HCT116 (cell line): ENCODE measurements around the gene GATM. TPM values are rescaled to one million over a fixed set of nuclear protein-coding genes. Genes with fewer than 3 reads are reported as not detected.
"Not testable (repeated sequence)": the region's sequence is repeated elsewhere in the genome, so short reads cannot be mapped to it uniquely, and the experiment has no call there.

ENCODE experiments used
- ATAC-seq: fragments of 200-7000 bp; cut with Tn5 transposase; 2 replicates; pipeline ENCODE4 v1.9.1; 2020; ENCODE audit warnings: mild to moderate bottlenecking, moderate library complexity
- BruUV-seq: library from RNA; stranded (reverse); fragments of 400-500 nt; replicated peaks from 2 replicates; lab custom pipeline; 2021; lab: Mats Ljungman, UMichigan
- CTCF ChIA-PET: fragments of 300-600 bp; sonication (Branson Sonifier 250); formaldehyde crosslinking; loops from one replicate; lab custom pipeline; 2021; ENCODE audit warnings: antibody characterized with exemption; lab: Charles Lee
- POLR2A ChIA-PET: fragments of 300-600, 350-600 bp; sonication (Branson Sonifier 250); formaldehyde crosslinking; loops from one replicate; lab custom pipeline; 2021; ENCODE audit warnings: antibody characterized with exemption; lab: Charles Lee
- RAD21 ChIA-PET, 2 experiments: fragments of 300-600 bp; sonication (Branson Sonifier 250); formaldehyde crosslinking; loops; one replicate each; lab custom pipeline; 2023; ENCODE audit warnings: low total read pairs in 2 of 2; ENCODE audit not compliant: uncharacterized antibody in 2 of 2, unreplicated experiment in 2 of 2, low non-redundant PET in 1 of 2; lab: Charles Lee
- DNase-seq: peaks from one replicate; pipeline ENCODE4 v3.0.0-alpha.2; 2010; ENCODE audit warnings: low read depth, low spot score
- H2AFZ ChIP-seq: fragments of 200-600 bp; shearing (Covaris generic), sonication (generic); 2 replicates; pipeline ENCODE4 v1.6.1; 2017; ENCODE audit warnings: low read depth, mixed run types, mixed read lengths, antibody characterized with exemption, low read length; ENCODE audit not compliant: poor library complexity, severe bottlenecking
- H3K27ac ChIP-seq: 2 replicates; pipeline ENCODE4 v1.5.1; 2012; ENCODE audit warnings: low read depth, low read length
- H3K27me3 ChIP-seq: fragments of 200-600 bp; sonication (generic); 2 replicates; pipeline ENCODE4 v1.6.1; 2016; ENCODE audit warnings: mixed run types, low read length, mixed read lengths; ENCODE audit not compliant: insufficient read depth
- H3K36me3 ChIP-seq, 2 experiments: fragments of 200-500 bp in 1 of 2; fragments of 200-600 bp in 1 of 2; sonication (Bioruptor generic) in 1 of 2; sonication (generic) in 1 of 2; 2 replicates each; pipeline versions ENCODE4 v1.5.1 to v1.6.1; 2014 to 2016; ENCODE audit warnings: low read length in 2 of 2, inconsistent platforms in 1 of 2, mixed read lengths in 1 of 2, mixed run types in 1 of 2; ENCODE audit not compliant: insufficient read depth in 2 of 2, control insufficient read depth in 1 of 2
- H3K4me1 ChIP-seq, 2 experiments: fragments of 200-600 bp in 1 of 2; sonication (generic) in 1 of 2; 2 replicates each; pipeline versions ENCODE4 v1.5.1 to v1.6.1; 2012 to 2017; ENCODE audit warnings: low read length in 2 of 2, inconsistent platforms in 1 of 2, mild to moderate bottlenecking in 1 of 2, mixed read lengths in 1 of 2, mixed run types in 1 of 2, moderate library complexity in 1 of 2; ENCODE audit not compliant: insufficient read depth in 2 of 2, control insufficient read depth in 1 of 2
- H3K4me2 ChIP-seq: fragments of 200-600 bp; sonication (generic); 2 replicates; pipeline ENCODE4 v1.6.1; 2017; ENCODE audit warnings: mixed run types, low read length, mixed read lengths
- H3K4me3 ChIP-seq, 2 experiments: fragments of 200-600 bp in 1 of 2; sonication (generic) in 1 of 2; replicated peaks in 1 of 2; 2 replicates each; pipeline ENCODE4 v1.5.1; 2011 to 2016; ENCODE audit warnings: low read length in 2 of 2, control low read depth in 1 of 2, low read depth in 1 of 2, mild to moderate bottlenecking in 1 of 2, mixed read lengths in 1 of 2, mixed run types in 1 of 2
- H3K79me2 ChIP-seq: fragments of 200-600 bp; sonication (generic); 2 replicates; pipeline ENCODE4 v1.6.1; 2017; ENCODE audit warnings: mild to moderate bottlenecking, mixed run types, low read length, moderate library complexity, mixed read lengths; ENCODE audit not compliant: insufficient read depth
- H3K9ac ChIP-seq: fragments of 200-600 bp; sonication (generic); 2 replicates; pipeline ENCODE4 v1.6.1; 2016; ENCODE audit warnings: low read length, mixed read lengths
- H3K9me2 ChIP-seq: fragments of 200-600 bp; sonication (generic), shearing (Covaris generic); 2 replicates; pipeline ENCODE4 v1.6.1; 2017; ENCODE audit warnings: mixed run types, mild to moderate bottlenecking, moderate library complexity; ENCODE audit not compliant: insufficient read depth
- H3K9me3 ChIP-seq, 2 experiments: fragments of 200-500 bp in 1 of 2; fragments of 200-600 bp in 1 of 2; sonication (Bioruptor generic) in 1 of 2; sonication (generic) in 1 of 2; 2 replicates each; pipeline ENCODE4 v1.6.1; 2014 to 2017; ENCODE audit warnings: low read length in 2 of 2, mixed read lengths in 2 of 2, inconsistent platforms in 1 of 2, low read depth in 1 of 2, mild to moderate bottlenecking in 1 of 2, mixed run types in 1 of 2, moderate library complexity in 1 of 2; ENCODE audit not compliant: control insufficient read depth in 1 of 2, insufficient read depth in 1 of 2
- H4K20me1 ChIP-seq: fragments of 200-600 bp; sonication (generic), shearing (Covaris generic); 2 replicates; pipeline ENCODE4 v1.6.1; 2017; ENCODE audit warnings: mixed run types, mild to moderate bottlenecking, moderate library complexity; ENCODE audit not compliant: insufficient read depth
- CEBPB ChIP-seq: IDR thresholded peaks from 2 replicates; pipeline ENCODE4 v1.6.1; 2012; ENCODE audit warnings: low read depth
- EGR1 ChIP-seq: IDR thresholded peaks from 2 replicates; pipeline ENCODE4 v1.6.1; 2012; ENCODE audit warnings: low read depth
- ELF1 ChIP-seq: IDR thresholded peaks from 2 replicates; pipeline ENCODE4 v1.6.1; 2012; ENCODE audit warnings: low read depth, borderline replicate concordance
- EZH2 ChIP-seq: fragments of 200-600 bp; sonication (generic); IDR thresholded peaks from 2 replicates; pipeline ENCODE4 v1.6.1; 2017; ENCODE audit warnings: antibody characterized with exemption, mixed run types
- EZH2phosphoT487 ChIP-seq: fragments of 200-600 bp; IDR thresholded peaks from 2 replicates; pipeline ENCODE4 v1.6.1; 2018; ENCODE audit warnings: antibody characterized with exemption, borderline replicate concordance
- JUND ChIP-seq: IDR thresholded peaks from 2 replicates; pipeline ENCODE4 v1.6.1; 2012
- POLR2A ChIP-seq: IDR thresholded peaks from 2 replicates; pipeline ENCODE4 v1.7.0; 2011; ENCODE audit warnings: borderline replicate concordance; ENCODE audit not compliant: insufficient read depth, insufficient read length; ENCODE audit errors: extremely low read depth
- POLR2AphosphoS5 ChIP-seq: IDR thresholded peaks from 2 replicates; pipeline ENCODE4 v1.6.1; 2011; ENCODE audit warnings: mild to moderate bottlenecking, low read depth, low read length, moderate library complexity
- RAD21 ChIP-seq: IDR thresholded peaks from 2 replicates; pipeline ENCODE4 v1.6.1; 2012; ENCODE audit warnings: low read depth, mild to moderate bottlenecking
- SIN3A ChIP-seq: IDR thresholded peaks from 2 replicates; pipeline ENCODE4 v1.6.1; 2012; ENCODE audit warnings: low read depth
- SP1 ChIP-seq: IDR thresholded peaks from 2 replicates; pipeline ENCODE4 v1.6.1; 2012; ENCODE audit warnings: low read depth
- SRF ChIP-seq: IDR thresholded peaks from 2 replicates; pipeline ENCODE4 v1.6.1; 2012; ENCODE audit warnings: low read depth
- TCF7L2 ChIP-seq: IDR thresholded peaks from 2 replicates; pipeline ENCODE4 v1.7.0; 2011; ENCODE audit warnings: borderline replicate concordance, inconsistent platforms; ENCODE audit not compliant: insufficient read depth, insufficient read length; ENCODE audit errors: extremely low read depth
- YY1 ChIP-seq: IDR thresholded peaks from 2 replicates; pipeline ENCODE4 v1.6.1; 2011; ENCODE audit warnings: low read length, low read depth, moderate library complexity, mild to moderate bottlenecking; ENCODE audit not compliant: insufficient replicate concordance; ENCODE audit errors: extremely low read depth
- ZNF274 ChIP-seq: fragments of 200-500 bp; sonication (Bioruptor generic); IDR thresholded peaks from 2 replicates; pipeline ENCODE4 v1.6.1; 2014; ENCODE audit warnings: mild to moderate bottlenecking, low read depth, low read length, inconsistent platforms
- intact Hi-C: fragments of 100-400 bp; cut with micrococcal nuclease; formaldehyde crosslinking; loops from 2 replicates; pipeline ENCODE4 v1.10.0; 2022
- total RNA-seq: library from RNA; stranded (reverse); gene quantifications from one replicate; pipeline ENCODE4 v1.2.1, GENCODE V29; 2021; ENCODE audit not compliant: unreplicated experiment
- TF ChIP-seq, protein P1 (sequence below): IDR thresholded peaks from 2 replicates; pipeline ENCODE4 v1.6.1; 2012
- TF ChIP-seq, protein P2 (sequence below): IDR thresholded peaks from 2 replicates; pipeline ENCODE4 v1.6.1; 2012; ENCODE audit warnings: low read depth
- TF ChIP-seq, protein P3 (sequence below): IDR thresholded peaks from 2 replicates; pipeline ENCODE4 v1.6.1; 2012
- TF ChIP-seq, protein P4 (sequence below): IDR thresholded peaks from 2 replicates; pipeline ENCODE4 v1.6.1; 2011; ENCODE audit warnings: mild to moderate bottlenecking, low read length, moderate library complexity; ENCODE audit not compliant: insufficient replicate concordance; ENCODE audit errors: extremely low read depth

GATM gene
- total RNA-seq, 1 experiment from 2014 or later: 3.1 TPM

DNA sequence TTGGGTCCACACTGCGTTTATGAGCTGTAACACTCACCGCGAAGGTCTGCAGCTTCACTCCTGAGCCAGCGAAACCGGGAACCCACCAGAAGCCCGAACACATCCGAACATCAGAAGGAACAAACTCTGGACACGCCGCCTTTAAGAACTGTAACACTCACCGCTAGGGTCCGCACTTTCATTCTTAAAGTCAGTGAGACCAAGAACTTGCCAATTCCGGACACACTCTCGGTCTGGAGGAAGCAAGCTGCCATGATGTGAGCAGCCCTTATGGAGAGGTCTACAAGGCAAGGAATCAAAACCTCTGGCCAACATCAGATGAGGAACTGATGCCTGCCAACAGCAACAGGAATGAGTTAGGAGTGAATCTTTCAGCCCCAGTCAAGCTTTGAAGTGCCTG is 63.4 kb downstream of the GATM start:
- BruUV-seq: no TSS peak
- Histone ChIP-seq H3K27ac (no peak overlapping the region), H3K9me2 (no peaks in the 10 kb centered on the region), H3K9ac (no peak overlapping the region), H3K4me3 (no peak overlapping the region), H2AFZ (no peak overlapping the region), H4K20me1 (no peaks in the 10 kb centered on the region), H3K9me3 (no peaks in the 10 kb centered on the region), H3K27me3 (no peaks in the 10 kb centered on the region), H3K36me3 (no peaks in the 10 kb centered on the region), H3K79me2 (no peaks in the 10 kb centered on the region), H3K4me2 (no peak overlapping the region), H3K4me1 (no peaks in the 10 kb centered on the region)
- CTCF ChIA-PET: no interaction called here
- intact Hi-C loops: no loop called here
- ATAC-seq (no peak), DNase-seq (no peak)
- RAD21 ChIA-PET: no interaction called here
- POLR2A ChIA-PET: no interaction called here
- TF ChIP-seq ZNF274 (no peak), POLR2AphosphoS5 (no peak), SP1 (no peak), CEBPB (no peak), EZH2phosphoT487 (no peak), JUND (no peak), RAD21 (no peak), TCF7L2 (no peak), YY1 (no peak), ELF1 (no peak), EZH2 (no peak), POLR2A (no peak), EGR1 (no peak), SIN3A (no peak), SRF (no peak)
- TF ChIP-seq, protein P1, sequence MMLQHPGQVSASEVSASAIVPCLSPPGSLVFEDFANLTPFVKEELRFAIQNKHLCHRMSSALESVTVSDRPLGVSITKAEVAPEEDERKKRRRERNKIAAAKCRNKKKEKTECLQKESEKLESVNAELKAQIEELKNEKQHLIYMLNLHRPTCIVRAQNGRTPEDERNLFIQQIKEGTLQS: no peak
- TF ChIP-seq, protein P2, sequence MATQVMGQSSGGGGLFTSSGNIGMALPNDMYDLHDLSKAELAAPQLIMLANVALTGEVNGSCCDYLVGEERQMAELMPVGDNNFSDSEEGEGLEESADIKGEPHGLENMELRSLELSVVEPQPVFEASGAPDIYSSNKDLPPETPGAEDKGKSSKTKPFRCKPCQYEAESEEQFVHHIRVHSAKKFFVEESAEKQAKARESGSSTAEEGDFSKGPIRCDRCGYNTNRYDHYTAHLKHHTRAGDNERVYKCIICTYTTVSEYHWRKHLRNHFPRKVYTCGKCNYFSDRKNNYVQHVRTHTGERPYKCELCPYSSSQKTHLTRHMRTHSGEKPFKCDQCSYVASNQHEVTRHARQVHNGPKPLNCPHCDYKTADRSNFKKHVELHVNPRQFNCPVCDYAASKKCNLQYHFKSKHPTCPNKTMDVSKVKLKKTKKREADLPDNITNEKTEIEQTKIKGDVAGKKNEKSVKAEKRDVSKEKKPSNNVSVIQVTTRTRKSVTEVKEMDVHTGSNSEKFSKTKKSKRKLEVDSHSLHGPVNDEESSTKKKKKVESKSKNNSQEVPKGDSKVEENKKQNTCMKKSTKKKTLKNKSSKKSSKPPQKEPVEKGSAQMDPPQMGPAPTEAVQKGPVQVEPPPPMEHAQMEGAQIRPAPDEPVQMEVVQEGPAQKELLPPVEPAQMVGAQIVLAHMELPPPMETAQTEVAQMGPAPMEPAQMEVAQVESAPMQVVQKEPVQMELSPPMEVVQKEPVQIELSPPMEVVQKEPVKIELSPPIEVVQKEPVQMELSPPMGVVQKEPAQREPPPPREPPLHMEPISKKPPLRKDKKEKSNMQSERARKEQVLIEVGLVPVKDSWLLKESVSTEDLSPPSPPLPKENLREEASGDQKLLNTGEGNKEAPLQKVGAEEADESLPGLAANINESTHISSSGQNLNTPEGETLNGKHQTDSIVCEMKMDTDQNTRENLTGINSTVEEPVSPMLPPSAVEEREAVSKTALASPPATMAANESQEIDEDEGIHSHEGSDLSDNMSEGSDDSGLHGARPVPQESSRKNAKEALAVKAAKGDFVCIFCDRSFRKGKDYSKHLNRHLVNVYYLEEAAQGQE: no peak
- TF ChIP-seq, protein P3, sequence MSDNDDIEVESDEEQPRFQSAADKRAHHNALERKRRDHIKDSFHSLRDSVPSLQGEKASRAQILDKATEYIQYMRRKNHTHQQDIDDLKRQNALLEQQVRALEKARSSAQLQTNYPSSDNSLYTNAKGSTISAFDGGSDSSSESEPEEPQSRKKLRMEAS: no peak
- TF ChIP-seq, protein P4, sequence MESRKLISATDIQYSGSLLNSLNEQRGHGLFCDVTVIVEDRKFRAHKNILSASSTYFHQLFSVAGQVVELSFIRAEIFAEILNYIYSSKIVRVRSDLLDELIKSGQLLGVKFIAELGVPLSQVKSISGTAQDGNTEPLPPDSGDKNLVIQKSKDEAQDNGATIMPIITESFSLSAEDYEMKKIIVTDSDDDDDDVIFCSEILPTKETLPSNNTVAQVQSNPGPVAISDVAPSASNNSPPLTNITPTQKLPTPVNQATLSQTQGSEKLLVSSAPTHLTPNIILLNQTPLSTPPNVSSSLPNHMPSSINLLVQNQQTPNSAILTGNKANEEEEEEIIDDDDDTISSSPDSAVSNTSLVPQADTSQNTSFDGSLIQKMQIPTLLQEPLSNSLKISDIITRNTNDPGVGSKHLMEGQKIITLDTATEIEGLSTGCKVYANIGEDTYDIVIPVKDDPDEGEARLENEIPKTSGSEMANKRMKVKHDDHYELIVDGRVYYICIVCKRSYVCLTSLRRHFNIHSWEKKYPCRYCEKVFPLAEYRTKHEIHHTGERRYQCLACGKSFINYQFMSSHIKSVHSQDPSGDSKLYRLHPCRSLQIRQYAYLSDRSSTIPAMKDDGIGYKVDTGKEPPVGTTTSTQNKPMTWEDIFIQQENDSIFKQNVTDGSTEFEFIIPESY: no peak

DNA sequence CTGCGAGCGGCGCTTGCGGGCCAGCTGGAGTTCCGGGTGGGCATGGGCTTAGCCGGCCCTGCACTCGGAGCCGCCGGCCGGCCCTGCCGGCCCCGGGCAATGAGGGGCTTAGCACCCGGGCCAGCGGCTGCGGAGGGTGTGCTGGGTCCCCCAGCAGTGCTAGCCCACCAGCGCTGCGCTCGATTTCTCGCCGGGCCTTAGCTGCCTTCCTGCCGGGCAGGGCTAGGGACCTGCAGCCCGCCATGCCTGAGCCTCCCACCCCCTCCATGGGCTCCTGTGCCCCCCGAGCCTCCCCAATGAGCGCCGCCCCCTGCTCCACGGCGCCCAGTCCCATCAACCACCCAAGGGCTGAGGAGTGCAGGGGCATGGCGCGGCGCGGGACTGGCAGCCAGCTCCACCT is 64.2 kb downstream of the GATM start:
- H3K9ac ChIP-seq, ATAC-seq, H2AFZ ChIP-seq, H3K4me1 ChIP-seq, H3K36me3 ChIP-seq, intact Hi-C loops, H3K4me3 ChIP-seq, H4K20me1 ChIP-seq, DNase-seq, H3K27ac ChIP-seq, BruUV-seq, CTCF ChIA-PET, H3K9me2 ChIP-seq, H3K27me3 ChIP-seq, H3K79me2 ChIP-seq, RAD21 ChIA-PET, POLR2A ChIA-PET, H3K9me3 ChIP-seq, H3K4me2 ChIP-seq: not testable (repeated sequence)
